Glutamatergic neuron (in vitro differentiated cells): Measurements from ENCODE around the gene GPC6. TPM values are rescaled to one million over a fixed set of nuclear protein-coding genes. Genes with fewer than 3 reads are reported as not detected.

Experiments
- DNase-seq: peaks from one replicate; pipeline ENCODE4 v3.0.0; 2022
- H3K27ac Mint-ChIP-seq: one replicate; pipeline ENCODE4 v1.8.0; 2020; ENCODE audit warnings: mild to moderate bottlenecking, mixed read lengths, inconsistent platforms; ENCODE audit not compliant: unreplicated experiment
- H3K27me3 Mint-ChIP-seq: one replicate; pipeline ENCODE4 v1.8.0; 2020; ENCODE audit warnings: mild to moderate bottlenecking, moderate library complexity, mixed read lengths, inconsistent platforms; ENCODE audit not compliant: unreplicated experiment
- H3K36me3 Mint-ChIP-seq: one replicate; pipeline ENCODE4 v1.8.0; 2020; ENCODE audit warnings: mild to moderate bottlenecking, mixed read lengths, inconsistent platforms; ENCODE audit not compliant: unreplicated experiment
- H3K4me1 Mint-ChIP-seq: one replicate; pipeline ENCODE4 v1.8.0; 2020; ENCODE audit warnings: mild to moderate bottlenecking, low read depth, mixed read lengths, inconsistent platforms; ENCODE audit not compliant: unreplicated experiment
- H3K4me3 Mint-ChIP-seq: one replicate; pipeline ENCODE4 v1.8.0; 2020; ENCODE audit warnings: mild to moderate bottlenecking, mixed read lengths, inconsistent platforms; ENCODE audit not compliant: unreplicated experiment
- H3K9me3 Mint-ChIP-seq: one replicate; pipeline ENCODE4 v1.8.0; 2020; ENCODE audit warnings: mild to moderate bottlenecking, moderate library complexity, mixed read lengths, inconsistent platforms; ENCODE audit not compliant: unreplicated experiment
- CTCF ChIP-seq: fragments of 200-600 bp; sonication (generic); IDR thresholded peaks from one replicate; pipeline ENCODE4 v1.5.0; 2021; ENCODE audit not compliant: partially characterized antibody, unreplicated experiment
- total RNA-seq: library from RNA; stranded (reverse); fragmentation: NEBNext Ultra II Directional; extraction: Animal tissue kit (Norgen Biotek cat#: 25700); gene quantifications from one replicate; pipeline ENCODE4 v1.2.1, GENCODE V29; 2021; ENCODE audit not compliant: unreplicated experiment

The GPC6 gene
- total RNA-seq, 1 donor from 2014 or later = 11.8 TPM

DNA sequence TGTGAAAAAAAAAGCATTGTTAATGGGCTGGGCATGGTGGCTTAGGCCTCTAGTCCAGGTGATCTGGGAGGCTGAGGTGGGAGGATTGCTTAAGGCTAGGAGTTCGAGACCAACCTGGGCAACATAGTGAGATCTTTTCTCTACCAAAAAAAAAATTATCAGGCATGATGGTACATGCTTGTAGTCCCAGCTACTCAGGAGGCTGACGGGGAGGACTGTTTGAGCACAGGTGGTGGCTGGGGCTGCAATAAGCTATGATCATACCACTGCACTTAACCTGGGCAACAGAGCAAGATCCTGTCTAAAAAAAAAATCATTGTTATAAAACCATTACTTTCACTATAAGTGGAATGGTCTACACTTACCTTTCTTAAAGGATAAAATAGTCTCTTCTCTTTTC is 30.4 kb downstream of the GPC6 start:
- Mint-ChIP-seq H3K27me3 (no peaks in the 10 kb centered on the region), H3K4me3 (no peak overlapping the region), H3K27ac (no peak overlapping the region), H3K36me3 (no peaks in the 10 kb centered on the region), H3K4me1 (peaks cover 5% of the 10 kb centered on the region), H3K9me3 (no peaks in the 10 kb centered on the region)
- no peak for TF ChIP-seq CTCF
- no peak for DNase-seq

DNA sequence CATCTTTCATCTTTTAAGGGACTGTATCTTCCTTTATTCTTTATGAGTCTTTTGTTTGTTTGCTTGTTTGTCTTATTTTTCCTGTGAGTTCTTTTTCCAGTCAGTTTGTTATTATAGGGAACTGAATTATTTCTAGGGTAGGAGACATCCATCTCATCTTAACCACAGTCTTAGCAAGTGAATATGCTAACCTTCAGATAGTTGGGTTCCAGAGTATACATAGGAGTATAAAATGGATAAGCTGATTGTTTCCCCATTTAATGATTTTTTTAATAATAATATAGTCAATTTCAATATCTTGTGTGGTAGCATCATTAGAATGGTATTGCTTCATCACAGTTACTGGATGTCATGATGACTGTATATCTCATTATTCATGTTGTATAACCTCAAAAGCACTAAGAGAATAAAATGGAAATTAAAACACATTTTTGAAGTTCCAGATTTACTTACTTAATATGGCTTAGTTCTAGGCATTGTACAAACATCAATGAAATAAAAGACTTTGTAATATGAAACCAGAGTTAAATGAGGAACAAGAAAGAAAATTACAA is 33.0 kb downstream of the GPC6 start:
- no peak for DNase-seq
- no peak overlapping the region for H3K27ac Mint-ChIP-seq
- peaks cover 8% of the 10 kb centered on the region for H3K4me1 Mint-ChIP-seq
- no peaks in the 10 kb centered on the region for H3K9me3 Mint-ChIP-seq
- H3K36me3 Mint-ChIP-seq = no peaks in the 10 kb centered on the region
- TF ChIP-seq CTCF = no peak
- H3K27me3 Mint-ChIP-seq = peaks cover 2% of the 10 kb centered on the region
- H3K4me3 Mint-ChIP-seq = no peak overlapping the region

GRCh38 chr13:93260591-93260990 is 34.0 kb downstream of the GPC6 start:
- Mint-ChIP-seq H3K4me1 (peaks cover 8% of the 10 kb centered on the region), H3K36me3 (no peaks in the 10 kb centered on the region), H3K27ac (no peak overlapping the region), H3K9me3 (peaks cover 1% of the 10 kb centered on the region), H3K27me3 (peaks cover 2% of the 10 kb centered on the region), H3K4me3 (no peak overlapping the region)
- no peak for TF ChIP-seq CTCF
- no peak for DNase-seq

DNA sequence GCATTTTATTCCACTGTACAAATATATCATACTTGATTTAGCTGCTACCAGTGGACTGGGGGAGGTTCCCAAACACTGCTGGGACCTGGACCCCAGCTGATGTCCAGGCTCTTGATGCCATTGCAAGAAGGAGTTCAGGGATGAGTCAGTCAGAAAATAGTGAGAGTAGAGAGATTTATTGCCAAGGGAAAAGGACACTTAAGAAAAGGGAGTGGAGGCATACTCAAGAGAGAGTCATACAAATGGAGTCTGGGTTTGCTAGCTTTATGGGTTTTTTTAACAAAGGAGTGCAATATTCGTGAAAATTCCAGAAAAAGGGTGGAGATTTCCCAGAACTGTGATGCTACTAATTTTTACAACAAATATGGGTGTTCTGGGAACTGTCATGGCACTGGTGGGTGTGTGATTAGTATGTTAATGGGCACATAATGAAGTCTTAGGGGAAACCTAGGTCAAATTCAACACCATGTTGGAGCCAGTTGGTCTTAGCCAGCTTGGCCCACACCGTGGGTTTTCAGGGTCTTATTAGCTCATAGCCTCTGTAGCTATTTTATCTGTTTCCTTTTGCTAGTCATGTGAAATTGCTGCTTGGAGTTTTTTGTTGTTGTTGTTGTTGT is 36.2 kb downstream of the GPC6 start:
- no peak for TF ChIP-seq CTCF
- Mint-ChIP-seq H3K4me3 (no peak overlapping the region), H3K27me3 (peaks cover 2% of the 10 kb centered on the region), H3K9me3 (peaks cover 1% of the 10 kb centered on the region), H3K27ac (no peak overlapping the region), H3K4me1 (peaks cover 8% of the 10 kb centered on the region), H3K36me3 (no peaks in the 10 kb centered on the region)
- DNase-seq = no peak

GRCh38 chr13:93264876-93265275 is 38.3 kb downstream of the GPC6 start:
- TF ChIP-seq CTCF = no peak
- Mint-ChIP-seq H3K4me1 (peaks cover 8% of the 10 kb centered on the region), H3K36me3 (no peaks in the 10 kb centered on the region), H3K4me3 (no peak overlapping the region), H3K9me3 (peaks cover 1% of the 10 kb centered on the region), H3K27ac (no peak overlapping the region), H3K27me3 (peaks cover 6% of the 10 kb centered on the region)
- no peak for DNase-seq
